EL (cell line): ENCODE results near the gene PAQR9.
"Not testable (repeated sequence)": the region's sequence is repeated elsewhere in the genome, so short reads cannot be mapped to it uniquely, and the experiment has no call there.

Experiments used
- DNase-seq: peaks from one replicate; pipeline ENCODE4 v3.0.0-alpha.2; 2016

The PAQR9 gene, protein sequence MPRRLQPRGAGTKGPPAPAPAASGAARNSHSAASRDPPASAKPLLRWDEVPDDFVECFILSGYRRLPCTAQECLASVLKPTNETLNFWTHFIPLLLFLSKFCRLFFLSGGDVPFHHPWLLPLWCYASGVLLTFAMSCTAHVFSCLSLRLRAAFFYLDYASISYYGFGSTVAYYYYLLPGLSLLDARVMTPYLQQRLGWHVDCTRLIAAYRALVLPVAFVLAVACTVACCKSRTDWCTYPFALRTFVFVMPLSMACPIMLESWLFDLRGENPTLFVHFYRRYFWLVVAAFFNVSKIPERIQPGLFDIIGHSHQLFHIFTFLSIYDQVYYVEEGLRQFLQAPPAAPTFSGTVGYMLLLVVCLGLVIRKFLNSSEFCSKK

GRCh38 chr3:142963516-142964448 is at the start of gene PAQR9:
Gene PAQR9, minus strand, starts transcription at chr3:142963674. Its CDS starts 338 bp downstream, at chr3:142963336.
- peak; percentile 33 for DNase-seq

DNA sequence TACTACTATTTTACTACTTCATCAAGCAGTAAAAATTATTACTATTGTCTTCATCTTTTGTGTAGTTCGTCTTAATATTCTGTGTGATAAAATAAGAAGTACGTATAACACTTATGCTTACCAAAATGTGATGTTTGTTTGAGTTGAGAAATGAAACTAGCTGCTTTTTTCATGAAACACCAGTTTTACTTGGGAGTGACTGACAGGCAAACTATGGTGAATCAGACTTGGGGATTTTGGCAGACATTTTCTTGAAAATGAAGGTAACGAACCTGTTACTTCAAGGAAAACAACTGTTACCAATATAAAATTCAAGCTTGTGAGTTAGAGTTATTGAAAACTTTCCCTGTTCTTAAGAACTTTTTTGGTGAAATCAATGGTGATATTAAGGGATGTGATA is 48.2 kb upstream of the PAQR9 start:
- DNase-seq: no peak

GRCh38 chr3:143010024-143010423 is 46.5 kb upstream of the PAQR9 start:
- DNase-seq: peak; percentile 40

DNA sequence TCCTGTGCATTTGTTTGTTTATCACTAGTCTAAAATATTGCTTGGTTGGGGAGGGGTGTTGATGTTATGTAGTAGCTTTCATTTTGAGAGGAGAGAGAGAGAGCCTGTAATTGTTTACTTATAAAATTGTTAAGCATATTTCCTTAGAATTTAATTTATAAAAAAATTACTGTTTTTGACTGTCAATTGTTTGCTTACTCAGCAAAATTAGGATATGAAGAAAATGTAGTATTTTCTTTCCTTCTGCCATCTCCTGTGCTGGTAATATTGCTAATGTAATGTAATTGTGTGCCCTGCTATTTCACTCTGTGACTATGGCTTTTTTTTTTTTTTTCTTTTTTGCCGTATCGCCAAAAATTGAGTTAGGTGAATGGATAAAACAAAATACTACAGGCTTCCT is 41.3 kb upstream of the PAQR9 start:
- DNase-seq: no peak

DNA sequence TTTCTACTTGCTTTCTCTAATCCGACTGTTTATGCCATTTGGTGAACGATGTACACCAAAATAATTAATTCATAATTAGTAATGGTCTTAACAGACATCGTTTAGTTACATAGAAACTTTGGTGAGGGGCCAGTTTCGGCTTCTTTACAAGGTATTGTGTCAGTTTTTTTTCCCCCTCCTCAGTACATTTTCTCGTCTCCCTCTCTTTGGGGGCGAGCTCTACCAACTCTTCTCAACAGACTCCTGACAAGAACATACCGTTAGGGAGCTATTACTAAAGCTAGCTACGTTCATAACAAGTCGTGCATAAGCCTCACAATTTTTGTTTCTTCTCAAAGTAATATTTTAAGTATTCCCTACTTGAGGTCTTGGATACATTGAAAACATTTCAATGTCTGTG is 39.3 kb upstream of the PAQR9 start:
- DNase-seq: no peak

DNA sequence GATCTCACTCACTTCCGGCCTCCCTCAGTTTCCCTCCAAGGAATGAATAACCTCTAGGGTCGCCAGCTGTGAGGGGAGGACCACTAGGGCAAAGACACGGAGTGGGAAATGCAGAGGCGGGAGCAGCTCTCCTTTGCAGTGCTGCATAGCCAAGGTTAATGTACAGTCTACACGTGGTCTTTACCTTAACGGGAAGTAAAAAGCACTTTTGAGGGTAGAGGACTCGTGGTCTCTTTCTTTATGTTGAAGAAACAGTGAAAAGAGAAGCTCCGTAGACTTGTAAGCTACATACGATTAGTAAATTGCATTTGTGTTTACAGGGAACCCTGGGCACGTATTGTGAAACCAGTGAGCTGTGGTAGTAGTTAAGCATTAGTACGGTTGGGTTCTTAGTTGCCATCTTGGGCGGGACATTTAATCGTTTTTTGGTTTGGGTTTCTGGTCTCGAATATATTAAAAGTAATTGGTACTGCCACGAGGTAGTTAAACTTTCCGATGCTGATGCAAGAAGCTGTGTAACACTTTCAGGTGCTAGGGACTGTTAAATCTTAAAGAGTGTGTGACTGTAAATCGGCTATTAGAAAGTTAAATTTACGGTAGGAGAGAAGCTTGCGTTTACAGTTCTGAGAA is 38.7 kb upstream of the PAQR9 start:
- peak; percentile 36 for DNase-seq

DNA sequence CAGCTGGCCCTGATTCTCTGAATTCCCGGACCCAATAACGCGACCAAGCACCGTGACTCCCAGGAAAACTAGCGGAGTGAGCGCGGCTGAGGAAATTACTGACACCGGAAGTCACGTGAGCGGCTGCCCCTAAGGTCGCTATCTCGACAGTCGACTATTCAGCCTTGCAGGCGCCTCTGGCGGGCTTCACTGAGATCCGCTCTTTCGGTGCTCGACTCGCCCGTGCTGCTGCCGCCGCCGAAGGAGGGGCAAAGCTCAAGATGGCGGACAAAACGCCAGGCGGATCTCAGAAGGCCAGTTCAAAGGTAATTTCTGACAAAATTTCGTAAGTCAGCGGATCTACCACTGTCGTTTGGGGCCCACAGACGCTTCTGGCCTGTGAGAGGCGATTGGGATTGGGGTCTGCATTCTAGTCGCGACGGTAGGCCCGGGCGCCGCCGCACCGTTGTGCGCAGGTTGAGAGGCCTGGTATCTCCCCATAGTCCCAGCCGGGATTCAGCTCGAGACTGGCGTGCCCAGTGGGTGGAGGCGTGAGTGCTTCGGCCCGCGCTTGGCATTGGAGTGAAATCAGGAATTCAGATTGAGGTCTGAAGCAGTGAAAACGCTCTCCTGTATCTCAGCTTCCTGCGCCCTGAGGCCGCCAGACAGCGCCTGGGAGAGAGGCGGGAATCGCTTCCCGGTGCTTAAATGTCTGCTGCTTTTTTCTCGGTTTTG is 38.1 kb upstream of the PAQR9 start, which contains the start of gene U2SURP:
Gene U2SURP (plus strand): TSS at position 202 of the 714 bp plus-strand sequence. CDS start 59 bp downstream, at position 261.
- peak; percentile 99 for DNase-seq

DNA sequence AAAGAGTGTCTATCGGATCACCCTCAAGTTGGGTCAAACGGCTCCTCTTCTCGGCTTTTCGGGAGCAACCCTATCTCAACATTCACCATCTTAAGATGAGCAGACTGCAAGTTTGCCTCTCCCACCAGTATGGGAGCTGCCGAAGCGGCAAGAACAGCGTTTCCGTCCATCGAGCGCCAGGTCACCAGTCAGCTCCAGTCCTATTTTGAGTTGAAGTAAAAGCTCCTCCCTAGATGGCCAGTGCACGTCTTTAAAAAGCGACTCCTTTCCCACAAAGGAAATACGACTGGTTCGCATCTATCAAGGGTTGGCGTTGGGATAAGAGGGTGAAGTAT is 37.5 kb upstream of the PAQR9 start:
- no peak for DNase-seq

DNA sequence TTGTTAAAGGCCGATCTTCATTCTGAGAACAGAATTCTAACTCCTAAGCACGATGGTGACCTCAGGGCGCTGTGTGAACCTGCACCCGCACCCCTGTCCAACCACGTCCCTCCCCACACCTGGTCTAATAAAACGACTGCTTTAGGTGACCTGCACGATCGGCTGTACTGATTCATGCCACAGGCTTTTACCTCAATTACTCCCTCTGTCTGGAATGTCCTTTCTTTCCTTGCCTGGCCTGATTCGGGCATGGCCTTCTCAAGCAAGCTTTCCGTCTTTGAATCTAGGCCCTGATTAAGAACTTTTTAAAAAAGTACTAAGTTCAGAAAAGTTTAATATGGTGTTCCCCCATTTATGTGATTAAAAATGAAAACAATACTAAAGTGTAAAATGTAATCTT is 37.1 kb upstream of the PAQR9 start:
- DNase-seq: peak; percentile 50

DNA sequence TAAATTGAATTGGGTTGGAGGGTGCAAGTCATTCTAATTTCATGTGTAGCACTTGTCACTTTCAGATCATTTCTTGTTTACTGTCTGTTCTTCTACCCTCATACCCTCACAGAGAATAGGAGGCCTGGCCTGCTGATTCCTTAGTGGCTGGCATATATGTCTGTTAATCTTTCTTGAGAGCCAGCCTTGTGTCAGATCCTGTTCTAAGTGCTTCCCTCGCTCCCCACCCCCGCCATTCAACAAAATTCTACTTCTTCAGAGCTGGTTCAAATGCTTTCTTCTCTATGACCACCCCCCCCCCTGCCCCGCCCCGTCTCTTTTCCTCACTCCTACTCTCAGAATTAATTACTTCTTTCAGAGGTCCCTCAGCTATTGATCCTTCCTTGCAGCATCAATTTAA is 36.4 kb upstream of the PAQR9 start:
- DNase-seq: no peak

- DNase-seq: peak; percentile 76
Measured at GRCh38 chr3:142998439-142998838, 35.0 kb upstream of the PAQR9 start.

DNA sequence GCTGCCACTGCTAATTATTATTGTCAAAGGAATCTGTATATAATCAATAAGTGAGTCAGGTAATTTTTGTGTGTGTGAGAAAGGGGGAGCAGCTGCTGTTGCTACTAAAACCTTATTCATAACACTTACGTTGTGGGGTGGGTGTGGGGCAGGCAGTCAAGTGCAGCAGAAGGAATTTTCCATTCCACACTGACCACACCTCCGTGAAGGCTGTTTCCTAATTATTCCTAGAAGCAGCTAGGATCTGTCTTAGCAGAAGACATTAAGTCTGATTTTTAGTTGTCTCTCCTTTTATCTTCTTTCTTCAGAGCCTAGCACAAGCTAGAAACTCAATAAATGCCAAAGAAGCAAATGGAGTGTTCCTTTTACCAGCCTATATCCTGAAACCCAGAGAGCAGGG is 33.9 kb upstream of the PAQR9 start:
- DNase-seq: no peak

DNA sequence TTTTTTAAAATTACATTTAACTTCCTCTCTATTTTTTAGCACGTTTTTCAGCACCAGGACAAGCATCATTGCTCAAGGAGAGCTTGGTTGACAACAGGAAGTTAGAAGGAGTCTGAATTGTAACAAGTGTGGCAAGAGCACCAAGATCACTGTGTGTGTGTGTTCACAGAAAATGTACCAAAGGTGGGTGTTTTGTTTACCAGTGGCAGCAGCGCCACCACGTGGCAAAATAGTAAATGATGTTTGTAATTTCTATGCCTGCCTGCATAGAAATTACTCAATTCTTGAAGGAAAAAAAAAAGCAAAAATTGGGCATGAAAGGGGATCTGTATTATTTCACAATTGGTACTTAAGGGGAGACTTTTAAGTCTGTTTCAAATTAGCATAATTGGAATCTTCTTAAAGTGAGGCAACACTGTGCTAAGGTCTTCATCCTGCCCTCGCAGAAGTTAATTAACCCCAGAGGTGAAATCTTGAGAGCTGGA is 30.5 kb upstream of the PAQR9 start:
- peak; percentile 69 for DNase-seq

DNA sequence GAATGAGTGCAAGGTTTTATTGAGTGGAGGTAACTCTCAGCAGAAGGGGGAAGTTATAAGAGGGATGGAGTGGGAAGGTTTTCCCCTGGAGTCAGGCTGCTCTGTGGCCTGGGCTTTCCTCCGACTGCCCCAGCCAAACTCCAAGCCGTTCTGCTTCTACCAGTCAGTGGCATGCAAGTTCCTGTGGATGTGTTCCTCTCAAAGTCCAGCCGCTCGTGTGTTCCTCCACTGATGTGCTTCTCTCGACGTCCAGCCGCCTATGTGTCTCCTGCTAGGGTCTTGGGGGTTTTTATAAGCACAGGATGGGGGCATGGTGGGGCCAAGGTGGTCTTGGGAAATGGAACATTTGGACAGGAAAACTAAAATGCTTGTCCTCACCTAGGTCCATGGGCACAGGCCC is 28.8 kb upstream of the PAQR9 start:
- no peak for DNase-seq

- DNase-seq: no peak
Measured at GRCh38 chr3:142990721-142991120, 27.2 kb upstream of the PAQR9 start.

DNA sequence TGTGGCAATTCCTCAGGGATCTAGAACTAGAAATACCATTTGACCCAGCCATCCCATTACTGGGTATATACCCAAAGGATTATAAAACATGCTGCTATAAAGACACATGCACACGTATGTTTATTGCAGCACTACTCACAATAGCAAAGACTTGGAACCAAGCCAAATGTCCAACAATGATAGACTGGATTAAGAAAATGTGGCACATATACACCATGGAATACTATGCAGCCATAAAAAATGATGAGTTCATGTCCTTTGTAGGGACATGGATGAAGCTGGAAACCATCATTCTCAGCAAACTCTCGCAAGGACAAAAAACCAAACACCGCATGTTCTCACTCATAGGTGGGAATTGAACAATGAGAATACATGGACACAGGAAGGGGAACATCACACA is 25.4 kb upstream of the PAQR9 start:
- not testable (repeated sequence) for DNase-seq

DNA sequence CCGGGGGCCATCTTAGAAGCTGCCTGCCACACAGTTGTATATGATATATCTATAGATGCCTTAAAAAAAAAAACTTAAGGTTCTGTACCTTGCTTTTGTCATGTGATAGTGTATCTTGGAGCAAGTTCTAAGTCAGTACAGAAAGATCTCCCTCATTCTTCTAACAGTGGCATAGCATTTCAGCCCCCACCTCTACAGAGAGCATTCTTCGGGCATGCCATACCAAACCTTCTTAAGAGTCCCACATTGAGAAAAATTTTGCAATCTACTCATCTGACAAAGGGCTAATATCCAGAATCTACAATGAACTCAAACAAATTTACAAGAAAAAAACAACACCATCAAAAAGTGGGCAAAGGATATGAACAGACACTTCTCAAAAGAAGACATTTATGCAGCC is 24.7 kb upstream of the PAQR9 start:
- not testable (repeated sequence) for DNase-seq

DNA sequence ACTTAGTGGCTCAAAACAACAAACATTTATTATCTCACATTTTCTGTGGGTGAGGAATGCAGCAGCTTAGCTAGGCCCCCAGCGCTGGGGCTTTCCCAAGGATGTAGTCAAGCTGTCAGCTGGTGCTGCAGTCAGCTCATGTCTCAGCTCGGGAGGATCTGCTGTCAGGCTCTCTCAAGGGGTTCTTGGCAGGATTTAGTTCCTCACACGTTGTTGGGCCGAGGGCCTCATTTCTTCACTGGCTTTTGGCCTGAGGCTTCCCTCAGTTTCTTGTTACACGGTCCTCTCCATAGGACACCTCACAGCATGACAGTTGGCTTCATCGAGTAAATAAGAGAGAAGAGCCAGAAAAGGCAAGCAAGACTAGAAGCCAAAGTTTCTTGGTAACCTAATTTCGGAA is 24.2 kb upstream of the PAQR9 start:
- DNase-seq: peak; percentile 49

DNA sequence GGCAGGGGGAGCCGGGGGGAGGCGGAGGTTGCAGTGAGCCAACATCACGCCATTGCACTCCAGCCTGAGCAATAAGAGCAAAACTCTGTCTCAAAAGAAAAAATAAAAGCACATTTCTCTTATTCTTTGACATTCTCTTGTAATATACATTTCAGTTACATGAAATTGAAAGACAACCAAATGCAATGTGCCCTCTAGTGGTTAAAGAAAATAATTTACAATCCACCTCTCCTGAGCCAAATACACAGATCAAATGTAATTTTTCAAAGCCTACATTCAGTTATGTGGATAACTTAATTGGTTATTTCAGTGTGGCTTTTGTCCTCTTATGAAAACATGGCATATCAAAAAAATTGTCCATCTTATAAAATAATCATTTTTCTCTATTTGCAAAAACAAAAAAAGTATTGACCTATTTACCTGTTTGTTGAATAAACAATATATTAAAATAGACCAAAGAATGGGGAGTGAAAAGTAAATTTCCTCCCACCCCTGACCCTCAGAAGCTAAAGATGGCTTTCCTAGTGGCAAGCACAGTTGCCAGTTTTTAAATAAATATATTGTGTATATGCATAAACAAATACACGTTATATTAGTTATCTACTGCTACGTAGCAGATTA is 23.7 kb upstream of the PAQR9 start:
- peak; percentile 51 for DNase-seq

- DNase-seq: no peak
Measured at GRCh38 chr3:142984255-142984654, 20.8 kb upstream of the PAQR9 start.

- DNase-seq: no peak
Measured at GRCh38 chr3:142983318-142983717, 19.8 kb upstream of the PAQR9 start.
